GM20000 (cell line): ENCODE data around the gene COMMD10.

ENCODE experiments used
- DNase-seq: peaks from one replicate; pipeline ENCODE4 v3.0.0; 2012; ENCODE audit warnings: low spot score
- CTCF ChIP-seq: IDR thresholded peaks from 2 replicates; pipeline ENCODE4 v1.5.1; 2012; ENCODE audit warnings: mild to moderate bottlenecking, control low read depth; ENCODE audit errors: extremely low read depth, missing control alignments

COMMD10 gene

GRCh38 chr5:116313366-116313765 lies 228.5 kb downstream of the COMMD10 start:
- DNase-seq, result no peak
- TF ChIP-seq CTCF, result no peak

GRCh38 chr5:116315531-116315930 lies 230.7 kb downstream of the COMMD10 start:
- no peak for TF ChIP-seq CTCF
- no peak for DNase-seq

DNA sequence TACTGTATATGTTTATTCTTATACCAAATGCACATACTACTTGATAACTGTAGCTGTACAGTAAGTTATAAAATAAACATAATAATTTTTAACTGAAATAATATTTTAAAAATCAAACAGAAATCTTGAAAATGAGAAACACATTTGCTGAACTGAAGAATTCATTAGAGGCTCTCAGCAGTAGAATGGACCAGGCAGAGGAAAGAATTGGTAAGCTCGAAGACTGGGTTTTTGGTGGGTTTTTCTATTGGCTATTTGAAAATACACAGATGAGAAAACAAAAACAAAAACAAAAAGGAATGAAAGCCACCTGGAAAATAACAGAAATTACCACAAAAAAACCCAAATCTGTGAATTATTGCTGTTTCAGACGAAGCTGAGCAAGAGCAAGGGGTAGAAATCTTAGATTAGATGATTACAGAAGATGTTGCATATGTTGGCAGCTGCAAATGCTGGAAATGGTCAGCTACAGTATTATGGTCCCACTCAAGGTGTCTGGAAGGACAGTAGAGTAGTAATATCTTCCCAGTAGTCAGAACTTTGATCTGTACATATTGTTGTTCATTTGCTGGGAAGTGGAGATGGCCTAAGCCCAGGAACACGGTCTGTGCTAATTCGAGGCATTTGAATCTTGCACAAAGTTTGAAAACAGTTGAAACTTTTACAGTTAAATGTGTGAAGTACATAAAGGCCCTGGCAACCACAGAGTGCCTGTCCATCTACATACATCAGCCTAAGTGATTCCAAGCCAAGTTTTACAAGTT lies 233.4 kb downstream of the COMMD10 start:
- no peak for TF ChIP-seq CTCF
- no peak for DNase-seq

- no peak for TF ChIP-seq CTCF
- DNase-seq, result no peak
Measured at GRCh38 chr5:116320486-116320885, 235.7 kb downstream of the COMMD10 start.

GRCh38 chr5:116329503-116329902 lies 244.7 kb downstream of the COMMD10 start:
- DNase-seq, result no peak
- TF ChIP-seq CTCF, result no peak

DNA sequence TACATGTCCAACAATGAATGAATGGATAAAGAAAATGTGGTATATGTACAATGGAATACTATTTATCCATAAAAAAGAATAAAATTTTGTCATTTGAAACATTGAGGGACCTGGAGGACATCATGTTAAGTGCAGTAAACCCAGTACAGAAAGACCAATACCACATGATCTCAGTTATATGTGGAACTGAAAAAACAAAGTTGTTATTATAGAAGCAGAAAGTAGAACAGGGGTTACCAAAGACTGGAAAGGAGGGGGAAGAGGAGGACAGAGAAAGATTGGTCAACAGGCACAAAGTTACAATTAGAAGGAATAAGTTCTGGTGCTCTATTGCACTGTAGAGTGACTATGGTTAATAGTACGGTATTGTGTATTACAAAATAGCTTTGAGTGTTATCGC lies 256.0 kb downstream of the COMMD10 start:
- no peak for DNase-seq
- no peak for TF ChIP-seq CTCF
